OCI-LY3 (cell line): ENCODE results near the gene DOK5.

Experiments
- H2AFZ ChIP-seq: fragments of 200-600, 300-600 bp; shearing (Covaris generic); 2 replicates; pipeline ENCODE4 v1.6.0; 2014; ENCODE audit warnings: antibody characterized with exemption, low read depth, low read length
- H3K27ac ChIP-seq: fragments of 200-600, 300-600 bp; sonication (generic); 2 replicates; pipeline ENCODE4 v1.5.1; 2014; ENCODE audit warnings: mild to moderate bottlenecking, low read length, moderate library complexity, mixed read lengths
- H3K27me3 ChIP-seq: fragments of 200-600, 300-600 bp; sonication (generic); 2 replicates; pipeline ENCODE4 v1.6.1; 2014; ENCODE audit warnings: low read depth, low read length, mixed read lengths
- H3K36me3 ChIP-seq: fragments of 200-600, 300-600 bp; sonication (generic); replicated peaks from 2 replicates; pipeline ENCODE3; 2014; ENCODE audit warnings: low read depth, low read length, mixed read lengths
- H3K4me1 ChIP-seq: fragments of 300-600, 200-600 bp; sonication (generic); 2 replicates; pipeline ENCODE4 v1.6.1; 2014; ENCODE audit warnings: low read length, mixed read lengths
- H3K4me2 ChIP-seq: fragments of 200-600, 300-600 bp; sonication (generic); 2 replicates; pipeline ENCODE4 v1.6.1; 2014; ENCODE audit warnings: low read length, mixed read lengths
- H3K4me3 ChIP-seq: fragments of 300-600, 200-600 bp; sonication (generic); 2 replicates; pipeline ENCODE4 v1.5.1; 2014; ENCODE audit warnings: antibody characterized with exemption, mild to moderate bottlenecking, low read length, moderate library complexity
- H3K79me2 ChIP-seq: fragments of 300-600, 200-600 bp; shearing (Covaris generic); 2 replicates; pipeline ENCODE4 v1.6.1; 2014; ENCODE audit warnings: mild to moderate bottlenecking, low read length, mixed read lengths
- H3K9ac ChIP-seq: fragments of 300-600, 200-600 bp; shearing (Covaris generic); 2 replicates; pipeline ENCODE4 v1.6.0; 2014; ENCODE audit warnings: mild to moderate bottlenecking, low read length, moderate library complexity
- H3K9me3 ChIP-seq: fragments of 200-600, 300-600 bp; shearing (Covaris generic); 2 replicates; pipeline ENCODE4 v1.6.1; 2014; ENCODE audit warnings: low read length, mixed read lengths; ENCODE audit not compliant: insufficient read depth
- H4K20me1 ChIP-seq: fragments of 200-600, 300-600 bp; sonication (generic); 2 replicates; pipeline ENCODE4 v1.6.1; 2016; ENCODE audit warnings: low read length, mixed read lengths; ENCODE audit not compliant: insufficient read depth
- CTCF ChIP-seq: fragments of 200-600, 300-600 bp; sonication (generic); IDR thresholded peaks from 2 replicates; pipeline ENCODE4 v1.5.1; 2014; ENCODE audit warnings: antibody characterized with exemption, low read length, low read depth
- EZH2phosphoT487 ChIP-seq: fragments of 200-600 bp; shearing (Covaris generic); IDR thresholded peaks from 2 replicates; pipeline ENCODE4 v1.6.1; 2018; ENCODE audit warnings: antibody characterized with exemption, mixed run types, low read depth

DOK5 gene

GRCh38 chr20:54643761-54644160 lies 168.4 kb downstream of the DOK5 start:
- H3K27me3 ChIP-seq: no peaks in the 10 kb centered on the region
- TF ChIP-seq EZH2phosphoT487: no peak
- no peak for TF ChIP-seq CTCF
- no peaks in the 10 kb centered on the region for H3K79me2 ChIP-seq
- H3K4me1 ChIP-seq: peaks cover 33% of the 10 kb centered on the region
- no peak overlapping the region for H2AFZ ChIP-seq
- no peak overlapping the region for H3K27ac ChIP-seq
- H3K9ac ChIP-seq: no peak overlapping the region
- no peaks in the 10 kb centered on the region for H3K9me3 ChIP-seq
- H4K20me1 ChIP-seq: no peaks in the 10 kb centered on the region
- no peaks in the 10 kb centered on the region for H3K36me3 ChIP-seq
- no peak overlapping the region for H3K4me2 ChIP-seq
- H3K4me3 ChIP-seq: no peak overlapping the region

GRCh38 chr20:54645445-54646155 lies 170.2 kb downstream of the DOK5 start:
- Histone ChIP-seq H3K36me3 (no peaks in the 10 kb centered on the region), H3K79me2 (no peaks in the 10 kb centered on the region), H3K9me3 (no peaks in the 10 kb centered on the region), H3K4me3 (no peak overlapping the region), H3K27ac (no peak overlapping the region), H3K27me3 (peaks cover 3% of the 10 kb centered on the region; the same call in 1 of the 2 replicates), H3K9ac (no peak overlapping the region), H3K4me2 (no peak overlapping the region; the same call in 1 of the 2 replicates), H4K20me1 (no peaks in the 10 kb centered on the region), H2AFZ (no peak overlapping the region), H3K4me1 (peaks cover 33% of the 10 kb centered on the region)
- no peak for TF ChIP-seq CTCF
- no peak for TF ChIP-seq EZH2phosphoT487

GRCh38 chr20:54646156-54646517 lies 170.7 kb downstream of the DOK5 start:
- Histone ChIP-seq H3K36me3 (no peaks in the 10 kb centered on the region), H3K4me1 (peaks cover 33% of the 10 kb centered on the region), H2AFZ (no peak overlapping the region), H3K27me3 (peaks cover 8% of the 10 kb centered on the region), H3K4me3 (no peak overlapping the region), H3K79me2 (no peaks in the 10 kb centered on the region), H3K9me3 (no peaks in the 10 kb centered on the region), H3K27ac (no peak overlapping the region), H4K20me1 (no peaks in the 10 kb centered on the region), H3K9ac (no peak overlapping the region), H3K4me2 (no peak overlapping the region)
- TF ChIP-seq EZH2phosphoT487 (no peak), CTCF (no peak)

- peak overlapping the region; percentile 22 for H2AFZ ChIP-seq
- no peaks in the 10 kb centered on the region for H3K9me3 ChIP-seq
- H3K9ac ChIP-seq: no peak overlapping the region
- H3K4me3 ChIP-seq: no peak overlapping the region
- TF ChIP-seq CTCF: no peak
- TF ChIP-seq EZH2phosphoT487: no peak
- no peak overlapping the region for H3K27ac ChIP-seq
- H4K20me1 ChIP-seq: no peaks in the 10 kb centered on the region
- no peaks in the 10 kb centered on the region for H3K79me2 ChIP-seq
- H3K4me1 ChIP-seq: peaks cover 33% of the 10 kb centered on the region
- peak overlapping the region; percentile 15; the same call in 1 of the 2 replicates for H3K4me2 ChIP-seq
- H3K36me3 ChIP-seq: no peaks in the 10 kb centered on the region
- H3K27me3 ChIP-seq: peaks cover 16% of the 10 kb centered on the region
These were observed 173.2 kb downstream of the DOK5 start for GRCh38 chr20:54648421-54649142.
